C1 segment of cervical spinal cord (tissue), 14 donors: ENCODE data around the gene ZNF32.
A peak's percentile ranks its signal among the peaks of the same experiment; 100 is the strongest.
"Not testable (repeated sequence)": the region's sequence is repeated elsewhere in the genome, so short reads cannot be mapped to it uniquely, and the experiment has no call there.

Experiments
- DNase-seq, 14 donors: peaks; one replicate each; lab custom pipeline; 2025; lab: John Stamatoyannopoulos, UW

Gene ZNF32

DNA sequence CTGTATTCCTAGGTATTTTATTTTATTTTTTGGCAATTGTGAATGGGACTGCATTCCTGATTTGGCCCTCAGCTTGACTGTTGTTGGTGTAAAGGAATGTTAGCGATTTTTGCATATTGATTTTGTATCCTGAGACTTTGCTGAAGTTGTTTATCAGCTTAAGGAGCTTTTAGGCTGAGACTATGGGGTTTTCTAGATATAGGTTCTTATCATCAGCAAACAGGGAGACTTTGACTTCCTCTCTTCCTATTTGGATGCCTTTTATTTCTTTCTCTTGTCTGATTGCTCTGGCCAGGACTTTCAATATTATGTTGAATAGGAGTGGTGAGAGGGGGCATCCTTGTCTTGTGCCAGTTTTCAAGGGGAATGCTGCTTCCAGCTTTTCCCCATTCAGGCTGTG is 12.9 kb downstream of the ZNF32 start:
- not testable (repeated sequence) for DNase-seq

DNA sequence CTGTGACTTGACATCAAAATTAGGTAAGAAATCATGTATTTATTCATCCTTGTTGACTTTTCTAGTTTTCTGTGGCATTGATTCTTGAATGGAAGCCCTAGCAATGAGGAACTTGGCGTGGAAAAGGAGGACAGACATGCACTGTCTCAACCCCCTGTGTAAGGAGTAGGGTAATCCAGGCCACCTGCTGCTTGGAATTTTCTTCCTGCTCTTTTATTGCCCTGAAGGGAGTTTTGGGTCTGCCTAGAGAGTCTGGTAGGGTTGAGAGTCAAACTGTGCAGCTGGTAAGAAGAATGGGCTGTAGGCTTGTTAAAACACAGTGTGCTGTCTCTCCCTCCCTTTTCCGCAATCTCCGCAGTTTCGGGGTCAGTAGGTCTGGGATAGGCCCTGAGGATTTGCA is 19.7 kb downstream of the ZNF32 start:
- DNase-seq: no peak

DNA sequence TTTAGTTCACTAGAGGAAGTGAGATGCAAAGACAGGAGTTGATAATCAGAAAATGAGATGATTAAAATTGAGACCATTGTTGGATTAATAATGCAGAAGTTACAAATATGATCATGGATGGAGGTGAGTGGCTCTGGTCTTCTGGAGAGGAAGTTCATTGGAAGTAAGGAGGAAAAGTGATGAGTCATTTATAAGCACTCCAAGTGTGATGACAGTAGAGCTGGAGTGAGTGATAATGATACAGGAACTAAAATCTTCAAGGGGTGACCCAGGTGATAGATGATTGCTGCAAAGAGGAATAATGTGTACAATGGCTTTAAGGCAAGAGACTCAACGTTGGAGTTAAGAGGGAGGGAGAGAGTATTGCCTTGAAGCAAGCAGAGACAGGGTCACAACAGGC is 20.7 kb downstream of the ZNF32 start:
- no peak for DNase-seq

DNA sequence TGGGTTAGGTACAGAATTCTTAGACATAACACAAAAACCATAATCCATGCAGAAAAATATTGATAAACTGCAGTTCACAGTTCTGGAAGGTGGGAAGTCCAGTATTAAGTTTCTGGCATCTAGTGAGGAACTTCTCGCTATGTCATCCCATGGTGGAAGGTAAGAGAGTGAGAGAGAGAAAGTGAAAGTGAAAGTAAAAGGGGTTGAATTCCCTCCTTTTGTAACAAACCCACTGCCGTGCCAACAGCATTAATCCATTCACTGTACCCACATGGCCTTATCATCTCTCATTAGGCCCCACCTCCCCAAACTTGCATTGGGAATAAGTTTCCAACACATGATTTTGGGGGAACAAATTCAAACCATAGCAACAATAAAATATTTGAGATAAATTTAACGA is 25.3 kb downstream of the ZNF32 start:
- DNase-seq: peak in 1 of 14 donors; percentile 1

DNA sequence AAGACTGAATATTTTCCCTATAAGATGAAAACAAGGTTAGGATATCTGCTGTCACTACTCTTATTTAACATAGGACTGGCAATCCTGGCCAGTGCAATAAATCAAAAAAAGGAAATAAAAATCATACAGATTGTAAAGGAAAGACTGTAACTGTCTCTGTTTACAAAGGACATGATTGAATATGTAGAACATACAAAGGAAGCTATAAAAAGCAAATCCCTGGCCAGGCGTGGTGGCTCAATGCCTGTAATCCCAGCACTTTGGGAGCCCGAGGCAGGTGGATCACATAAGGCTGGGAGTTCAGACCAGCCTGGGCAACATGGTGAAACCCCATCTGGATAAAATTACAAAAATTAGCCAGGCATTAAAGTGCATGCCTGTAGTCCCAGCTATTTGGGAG is 26.6 kb downstream of the ZNF32 start:
- DNase-seq: no peak

DNA sequence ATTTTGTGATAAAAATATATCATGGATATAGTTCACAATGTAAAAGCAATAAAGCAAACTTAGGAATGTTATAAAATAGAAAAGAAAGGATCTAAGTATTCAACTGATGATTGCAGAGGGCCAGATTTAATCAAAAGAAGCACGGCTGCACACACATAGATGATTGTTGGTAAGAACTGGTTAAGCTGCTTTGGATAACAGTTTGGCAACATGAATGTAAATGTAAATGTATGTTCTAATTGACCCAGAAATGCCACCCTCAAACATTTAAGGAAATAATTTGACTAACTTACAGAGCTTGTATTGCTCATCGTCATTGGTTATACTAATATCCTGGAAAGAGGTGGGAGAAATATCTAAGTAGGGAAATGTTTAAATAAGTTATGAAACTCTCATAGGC is 29.3 kb downstream of the ZNF32 start:
- no peak for DNase-seq

DNA sequence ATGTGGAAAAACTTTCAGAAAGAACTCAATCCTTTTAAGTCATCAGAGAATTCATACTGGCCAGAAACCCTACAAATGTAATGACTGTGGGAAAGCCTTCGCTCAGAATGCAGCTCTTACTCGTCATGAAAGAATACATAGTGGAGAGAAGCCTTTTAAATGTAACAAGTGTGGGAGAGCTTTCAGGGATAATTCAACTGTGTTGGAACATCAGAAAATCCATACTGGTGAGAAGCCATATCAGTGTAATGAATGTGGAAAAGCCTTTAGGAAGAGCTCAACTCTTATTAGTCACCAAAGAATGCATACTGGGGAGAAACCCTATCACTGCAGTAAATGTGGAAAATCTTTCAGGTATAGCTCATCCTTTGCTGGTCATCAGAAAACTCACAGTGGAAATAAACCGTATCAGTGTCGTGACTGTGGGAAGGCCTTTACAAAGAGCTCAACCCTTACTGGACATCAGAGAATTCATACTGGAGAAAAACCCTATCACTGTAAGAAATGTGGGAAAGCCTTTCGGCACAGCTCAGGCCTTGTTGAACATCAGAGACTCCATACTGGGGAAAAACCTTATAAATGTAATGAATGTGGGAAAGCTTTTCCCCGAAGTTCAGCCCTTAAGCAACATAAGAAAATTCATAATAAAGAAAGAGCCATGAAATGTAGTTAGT is 31.8 kb downstream of the ZNF32 start:
- no peak for DNase-seq

DNA sequence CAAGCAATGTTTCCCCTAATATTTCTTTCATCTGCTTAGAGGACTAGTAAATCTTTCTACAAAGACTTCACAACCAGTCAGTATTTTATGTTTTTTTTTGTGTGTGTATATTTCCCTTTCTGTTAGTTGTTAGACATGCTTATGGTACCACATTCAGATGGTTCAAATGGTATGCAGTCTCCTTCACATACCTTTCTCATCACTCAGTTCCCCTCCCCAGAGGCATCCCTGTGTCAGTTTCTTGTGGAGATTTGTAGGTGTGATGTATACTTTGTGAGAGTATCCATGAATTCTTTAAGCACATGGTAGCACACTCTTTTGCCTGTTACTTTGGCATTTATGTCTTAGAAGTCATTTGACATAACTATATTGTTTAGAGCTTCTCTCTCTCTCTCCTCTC is 38.0 kb downstream of the ZNF32 start:
- DNase-seq: no peak

DNA sequence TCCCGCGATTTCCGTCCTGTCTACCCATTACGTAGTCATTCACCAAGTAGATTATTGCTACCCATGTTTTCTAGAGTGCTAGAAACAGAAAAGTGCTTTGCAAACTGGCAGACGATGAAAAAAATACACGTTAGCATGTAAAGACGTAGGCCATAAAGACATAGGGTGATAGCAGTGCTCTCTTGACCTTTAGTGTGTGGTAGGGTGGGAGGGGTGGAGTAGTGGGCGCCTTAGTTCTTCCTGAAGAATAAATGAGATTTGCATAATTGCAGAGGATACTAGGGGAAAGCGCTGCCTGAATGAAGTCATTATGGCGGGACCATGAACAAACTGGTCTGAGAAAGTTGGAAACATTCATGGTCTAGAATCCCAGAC is 41.5 kb downstream of the ZNF32 start:
- DNase-seq: no peak

DNA sequence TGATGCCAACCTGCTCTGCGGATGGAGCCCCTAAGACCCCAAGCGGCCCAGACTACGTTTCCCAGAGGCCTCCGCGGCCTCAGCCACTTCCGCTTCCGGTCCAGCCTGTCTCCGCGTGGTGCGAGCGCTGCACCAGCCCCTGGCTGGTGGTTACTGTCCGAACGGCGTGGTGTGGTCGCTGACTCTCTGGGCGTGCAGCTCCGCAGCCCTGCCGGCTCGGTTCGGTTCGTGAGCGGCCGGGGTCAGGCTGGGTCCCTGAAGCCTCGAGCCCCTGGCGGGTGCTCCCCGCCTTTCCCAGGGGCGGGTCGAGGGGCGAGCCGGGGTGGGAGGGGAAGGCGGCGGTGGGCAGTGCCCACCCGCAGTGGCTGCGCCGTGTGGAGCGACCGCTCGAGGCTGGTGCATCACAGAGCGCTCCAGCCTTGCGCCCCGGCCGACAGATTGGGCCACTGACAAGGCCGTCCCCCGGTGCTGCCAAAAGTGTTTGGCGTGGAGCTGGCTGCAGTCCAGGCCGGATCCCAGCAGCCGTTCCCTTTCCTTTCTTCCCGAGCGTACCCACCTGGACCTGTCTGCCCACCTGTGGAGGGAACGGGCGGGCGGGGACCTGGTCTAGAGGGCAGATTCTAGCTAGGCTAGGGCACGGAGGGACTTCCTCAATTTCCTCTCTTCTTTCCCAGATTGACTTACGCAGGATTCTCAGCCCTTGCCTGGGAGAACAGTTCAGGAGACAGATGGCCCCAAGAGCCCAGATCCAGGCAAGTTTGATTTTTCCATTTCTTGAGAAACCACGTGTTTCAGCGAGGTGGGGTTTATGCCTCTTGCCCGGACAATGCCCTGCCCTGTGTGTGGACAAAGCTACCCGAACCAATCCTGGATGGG is 42.1 kb downstream of the ZNF32 start, which contains the start of gene ZNF485:
Gene ZNF485 (plus strand): TSS at position 116 of the 876 bp plus-strand sequence. CDS start 613 bp downstream, at position 729.
- DNase-seq: peak in 12 of 14 donors; percentile 20 to 77 (median 68)

DNA sequence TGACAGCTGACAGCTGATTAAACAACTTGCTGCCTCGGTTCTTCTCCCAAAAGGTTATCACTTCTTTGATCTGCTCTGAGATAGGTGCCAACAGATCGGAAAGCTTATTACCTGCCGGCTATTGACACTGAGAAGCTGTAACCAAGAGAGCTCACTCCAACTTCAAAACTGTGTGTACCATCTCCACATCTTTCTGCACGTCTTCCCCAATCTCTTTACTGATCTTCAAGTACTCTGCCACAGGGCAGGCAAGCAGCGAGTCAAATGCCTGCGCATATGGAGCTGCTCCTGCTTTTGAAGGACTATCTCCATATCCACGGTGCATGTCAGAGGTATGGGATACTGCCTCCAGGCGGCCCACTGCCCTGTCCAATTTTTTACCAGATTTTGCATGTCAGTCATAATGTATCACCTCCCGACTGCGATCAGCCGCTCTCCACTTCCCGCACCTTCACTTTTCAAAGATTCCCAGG is 42.8 kb downstream of the ZNF32 start:
- DNase-seq: no peak

DNA sequence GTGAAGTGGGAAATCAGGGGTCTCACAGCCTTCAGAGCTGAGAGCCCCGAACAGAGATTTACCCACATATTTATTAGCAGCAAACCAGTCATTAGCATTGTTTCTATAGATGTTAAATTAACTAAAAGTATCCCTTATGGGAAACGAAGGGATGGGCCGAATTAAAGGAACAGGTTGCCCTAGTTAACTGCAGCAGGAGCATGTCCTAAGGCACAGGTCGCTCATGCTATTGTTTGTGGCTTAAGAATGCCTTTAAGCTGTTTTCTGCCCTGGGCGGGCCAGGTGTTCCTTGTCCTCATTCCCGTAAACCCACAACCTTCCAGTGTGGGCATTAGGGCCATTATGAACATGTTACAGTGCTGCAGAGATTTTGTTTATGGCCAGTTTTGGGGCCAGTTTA is 47.1 kb downstream of the ZNF32 start:
- not testable (repeated sequence) for DNase-seq

DNA sequence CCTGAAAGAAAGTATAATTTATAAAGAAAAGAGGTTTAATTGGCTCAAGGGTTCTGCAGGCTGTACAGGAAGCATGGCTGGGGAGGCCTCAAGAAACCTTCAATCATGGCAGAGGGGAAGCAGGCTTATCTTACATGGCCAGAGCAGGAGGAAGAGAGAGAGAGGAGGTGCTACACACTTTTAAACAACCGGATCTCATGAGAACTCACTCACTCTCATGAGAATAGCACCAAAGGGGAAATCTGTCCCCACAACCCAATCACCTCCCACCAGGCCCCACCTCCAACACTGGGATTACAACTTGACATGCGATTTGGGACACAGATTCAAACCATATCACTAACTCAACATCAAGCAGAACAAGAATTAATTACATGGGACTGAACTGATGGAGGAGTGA is 49.3 kb downstream of the ZNF32 start:
- no peak for DNase-seq

DNA sequence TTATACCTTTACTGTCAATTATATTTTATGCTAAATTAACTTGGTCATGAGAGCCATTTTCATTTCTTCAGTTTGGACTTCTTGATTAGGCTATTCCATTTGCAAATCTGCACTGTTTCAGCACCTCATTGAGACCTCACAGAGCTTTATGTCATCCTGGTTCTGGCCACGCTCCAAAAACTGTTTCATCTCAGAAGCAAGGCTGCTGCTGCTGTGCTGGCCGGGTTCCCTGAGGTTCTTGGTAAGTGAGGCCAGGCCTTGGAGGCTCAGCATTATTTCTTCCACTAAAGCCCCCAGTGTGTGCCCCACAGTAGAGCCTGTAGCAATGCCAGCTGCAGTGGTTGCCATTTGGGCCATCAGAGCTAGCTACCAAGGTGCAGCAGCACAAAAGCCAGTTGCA is 50.2 kb downstream of the ZNF32 start:
- no peak for DNase-seq

DNA sequence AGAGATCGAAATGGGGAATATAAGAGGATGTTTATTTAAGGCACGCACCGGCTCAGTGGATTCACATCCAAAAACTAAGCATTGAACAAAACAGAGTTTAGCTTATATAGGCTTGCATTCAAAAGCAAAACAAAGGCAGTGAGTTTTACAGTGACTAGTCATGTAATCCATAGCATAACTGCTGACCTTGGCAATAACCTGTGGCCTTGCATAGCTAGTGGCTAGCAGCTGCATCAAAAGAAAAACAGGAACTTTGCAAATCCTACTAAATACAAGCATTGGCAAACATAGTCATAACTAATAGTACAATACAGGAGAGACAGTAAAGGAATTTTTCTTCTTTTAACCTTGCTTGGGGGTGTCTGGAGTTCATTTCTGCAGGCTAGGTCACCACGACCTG is 52.1 kb downstream of the ZNF32 start:
- no peak for DNase-seq

DNA sequence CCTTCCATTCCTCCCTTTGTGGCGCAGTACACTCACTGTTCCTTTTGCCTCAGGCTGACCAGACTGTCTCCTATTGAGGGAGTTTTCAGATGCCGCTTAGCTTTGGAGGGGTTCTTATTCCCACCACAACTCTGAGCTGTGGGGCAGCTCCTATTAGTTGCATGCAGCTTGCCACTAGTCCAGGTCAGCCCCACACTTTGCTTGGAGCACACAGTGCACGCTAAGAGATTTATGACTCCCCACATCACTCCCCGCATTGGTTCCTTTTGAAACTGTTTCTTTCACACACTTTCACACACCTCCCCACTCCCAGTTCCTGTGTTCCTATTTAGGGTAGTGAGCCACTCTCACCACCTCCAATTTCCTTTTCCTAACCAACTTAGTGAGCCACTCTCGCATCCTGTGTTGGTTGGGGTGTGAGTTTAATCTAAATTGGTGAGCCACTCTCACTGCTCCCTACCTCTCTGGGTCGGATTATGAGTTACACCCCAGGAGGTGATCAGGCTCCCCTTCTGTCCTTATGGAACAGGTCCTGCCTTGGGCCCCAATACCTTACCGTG is 52.9 kb downstream of the ZNF32 start:
- no peak for DNase-seq

DNA sequence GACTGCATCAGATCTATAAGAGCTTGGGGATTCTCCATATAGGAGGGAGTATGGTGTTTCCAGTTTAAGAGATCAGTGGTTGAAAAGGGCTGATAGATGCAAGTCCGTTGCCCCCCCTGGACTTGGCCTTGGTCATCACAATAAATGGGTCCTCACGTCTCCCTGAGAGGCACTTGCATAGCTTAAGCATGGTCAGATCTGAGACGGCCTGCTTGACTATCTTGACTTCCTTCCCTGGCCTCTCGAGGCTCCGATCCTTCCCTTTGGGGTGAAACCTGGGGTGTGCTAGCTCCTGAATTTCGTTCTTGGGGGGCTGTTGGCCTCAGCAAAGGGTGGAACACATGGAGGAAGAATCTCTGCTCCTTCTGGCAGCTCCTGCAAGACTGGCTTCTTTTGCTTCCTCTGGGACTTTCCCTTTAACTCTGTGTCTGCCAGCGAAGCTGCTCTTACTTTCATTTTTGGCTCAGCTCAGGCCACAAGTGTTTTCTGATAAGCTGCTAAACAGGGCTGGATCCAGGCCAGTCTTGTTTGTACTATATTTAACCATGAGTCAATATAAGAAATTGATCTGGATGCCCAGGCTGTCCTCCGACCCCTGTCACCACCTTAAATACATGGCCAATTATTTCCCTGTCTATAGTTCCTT is 53.6 kb downstream of the ZNF32 start:
- DNase-seq: no peak
